GM12892 (cell line): ENCODE data around the gene GOLPH3L.

Experiments used
- POLR2A ChIP-seq: IDR thresholded peaks from 2 replicates; pipeline ENCODE4 v1.6.1; 2011; ENCODE audit warnings: low read depth, low read length, control low read depth
- POLR2AphosphoS5 ChIP-seq: IDR thresholded peaks from 2 replicates; pipeline ENCODE4 v1.6.1; 2011; ENCODE audit warnings: low read depth, low read length, control low read depth
- TAF1 ChIP-seq: IDR thresholded peaks from 2 replicates; pipeline ENCODE4 v1.6.1; 2011; ENCODE audit warnings: low read depth, mild to moderate bottlenecking, control low read depth, low read length, borderline replicate concordance

DNA sequence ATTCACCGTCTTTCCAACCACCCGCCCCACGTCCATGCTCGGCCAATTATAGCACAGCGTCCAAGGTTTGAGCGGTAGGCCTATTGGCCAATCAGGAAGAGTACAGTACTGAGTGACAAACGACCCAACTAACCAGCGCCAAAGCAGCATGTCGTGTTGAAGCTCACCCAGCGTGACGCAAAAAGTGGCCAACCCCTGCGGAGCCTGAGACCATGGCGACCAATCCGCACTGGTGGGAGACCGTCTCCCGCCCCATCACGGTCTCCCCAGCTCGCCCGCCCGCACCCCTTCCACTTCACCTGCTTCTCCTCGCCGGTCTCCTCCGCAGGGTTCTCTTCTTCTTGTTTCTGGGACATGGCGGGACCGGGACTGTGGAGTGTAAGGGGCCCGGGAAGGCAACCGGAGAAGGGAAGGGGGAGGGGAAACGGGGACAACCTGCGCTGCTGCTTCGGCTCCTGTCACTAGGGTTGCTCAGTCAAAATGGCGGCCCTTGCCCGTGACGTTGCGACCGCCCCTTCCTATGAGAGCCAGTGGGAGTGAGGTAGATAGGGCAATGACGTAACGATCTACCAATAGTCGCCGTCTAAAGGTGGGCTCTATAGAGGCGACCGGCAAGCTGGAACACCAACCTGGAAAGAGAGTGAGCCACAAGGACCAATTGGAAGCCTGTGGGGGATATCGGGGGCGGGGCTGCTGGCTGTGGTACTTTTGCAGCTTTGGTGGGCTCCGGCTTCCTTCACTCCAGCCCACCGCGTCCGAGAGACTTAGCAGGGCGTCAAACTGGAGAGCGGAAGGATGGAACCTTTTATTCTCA lies 67.6 kb downstream of the GOLPH3L start, which contains the start of gene ENSA:
- TF ChIP-seq POLR2A (peak; percentile 87), POLR2AphosphoS5 (peak; percentile 76), TAF1 (peak; percentile 28; the same call in 1 of the 2 replicates)
